IMR-90 (cell line): ENCODE data around the gene OR7D4. TPM values are rescaled to one million over a fixed set of nuclear protein-coding genes. Genes with fewer than 3 reads are reported as not detected.

Source experiments
- ATAC-seq: fragments of 200-7000 bp; cut with Tn5 transposase; 2 replicates; pipeline ENCODE4 v1.9.1; 2020; ENCODE audit warnings: low read depth, mild to moderate bottlenecking, moderate library complexity
- BruUV-seq: library from RNA; stranded (reverse); fragments of 400-500 nt; replicated peaks from 2 replicates; lab custom pipeline; 2021; lab: Mats Ljungman, UMichigan
- CTCF ChIA-PET: fragments of 300-600 bp; formaldehyde crosslinking; extraction: SDS; loops from one replicate; lab custom pipeline; 2021; ENCODE audit warnings: antibody characterized with exemption; lab: Yijun Ruan, JAX
- POLR2A ChIA-PET: fragments of 300-600 bp; sonication (Branson Sonifier 250); formaldehyde crosslinking; loops from one replicate; lab custom pipeline; 2022; ENCODE audit warnings: antibody characterized with exemption; ENCODE audit not compliant: unreplicated experiment; lab: Charles Lee
- DNase-seq: peaks from one replicate; pipeline ENCODE4 v3.0.0; 2013
- H2AFZ ChIP-seq: replicated peaks from 2 replicates; pipeline ENCODE3; 2013; ENCODE audit warnings: low read length, mild to moderate bottlenecking; ENCODE audit not compliant: poor library complexity
- H2AK5ac ChIP-seq: 2 replicates; pipeline ENCODE4 v1.6.1; 2013; ENCODE audit warnings: low read depth, low read length, inconsistent platforms
- H2AK9ac ChIP-seq: replicated peaks from 2 replicates; pipeline ENCODE3; 2013; ENCODE audit warnings: mild to moderate bottlenecking, low read depth, low read length, moderate library complexity; ENCODE audit not compliant: poor library complexity
- H2BK120ac ChIP-seq: 2 replicates; pipeline ENCODE4 v1.6.1; 2013; ENCODE audit warnings: low read depth, low read length, inconsistent platforms
- H2BK15ac ChIP-seq: 3 replicates; pipeline ENCODE4 v1.6.1; 2013; ENCODE audit warnings: low read depth, low read length, inconsistent platforms
- H2BK20ac ChIP-seq: 2 replicates; pipeline ENCODE4 v1.6.1; 2013; ENCODE audit warnings: low read depth, mild to moderate bottlenecking, inconsistent platforms, low read length, moderate library complexity
- H2BK5ac ChIP-seq: 2 replicates; pipeline ENCODE4 v1.6.1; 2013; ENCODE audit warnings: mild to moderate bottlenecking, low read depth, low read length, inconsistent platforms; ENCODE audit not compliant: poor library complexity, severe bottlenecking
- H3K14ac ChIP-seq: replicated peaks from 2 replicates; pipeline ENCODE4 v1.6.1; 2013; ENCODE audit warnings: low read depth, low read length, inconsistent platforms
- H3K18ac ChIP-seq: 2 replicates; pipeline ENCODE4 v1.6.1; 2013; ENCODE audit warnings: low read depth, low read length, control low read depth
- H3K23ac ChIP-seq: 2 replicates; pipeline ENCODE4 v1.6.1; 2013; ENCODE audit warnings: low read depth, low read length, inconsistent platforms
- H3K27ac ChIP-seq: 2 replicates; pipeline ENCODE4 v1.5.1; 2013; ENCODE audit warnings: mild to moderate bottlenecking, control low read depth, low read length; ENCODE audit not compliant: insufficient read depth
- H3K27me3 ChIP-seq: 2 replicates; pipeline ENCODE4 v1.6.1; 2013; ENCODE audit warnings: low read length; ENCODE audit not compliant: control insufficient read depth, insufficient read depth
- H3K36me3 ChIP-seq: 2 replicates; pipeline ENCODE4 v1.6.1; 2013; ENCODE audit warnings: low read length, mixed read lengths; ENCODE audit not compliant: control insufficient read depth, insufficient read depth
- H3K4ac ChIP-seq: 2 replicates; pipeline ENCODE4 v1.6.1; 2013; ENCODE audit warnings: low read depth, low read length, inconsistent platforms
- H3K4me1 ChIP-seq: 2 replicates; pipeline ENCODE4 v1.6.1; 2013; ENCODE audit warnings: low read length, mixed read lengths; ENCODE audit not compliant: control insufficient read depth, insufficient read depth
- H3K4me2 ChIP-seq: 2 replicates; pipeline ENCODE4 v1.6.1; 2013; ENCODE audit warnings: low read depth, mild to moderate bottlenecking, control low read depth, low read length, moderate library complexity
- H3K4me3 ChIP-seq: 2 replicates; pipeline ENCODE4 v1.5.1; 2013; ENCODE audit warnings: low read depth, mild to moderate bottlenecking, control low read depth, low read length, moderate library complexity; ENCODE audit not compliant: insufficient read depth
- H3K56ac ChIP-seq: 2 replicates; pipeline ENCODE4 v1.6.1; 2013; ENCODE audit warnings: low read length, inconsistent platforms; ENCODE audit not compliant: insufficient read depth; ENCODE audit errors: extremely low read depth
- H3K79me1 ChIP-seq, 2 experiments: 2 replicates each; pipeline ENCODE4 v1.6.1; 2013; ENCODE audit warnings: low read length in 2 of 2, inconsistent platforms in 1 of 2, low read depth in 1 of 2
- H3K9ac ChIP-seq: 2 replicates; pipeline ENCODE4 v1.6.1; 2013; ENCODE audit warnings: low read depth, low read length, control low read depth
- H3K9me1 ChIP-seq: 2 replicates; pipeline ENCODE4 v1.6.1; 2013; ENCODE audit warnings: low read length, inconsistent platforms; ENCODE audit not compliant: insufficient read depth
- H3K9me3 ChIP-seq: 2 replicates; pipeline ENCODE4 v1.6.1; 2013; ENCODE audit warnings: low read length; ENCODE audit not compliant: control insufficient read depth, insufficient read depth
- H4K20me1 ChIP-seq: 2 replicates; pipeline ENCODE4 v1.6.1; 2013; ENCODE audit warnings: low read length, inconsistent platforms; ENCODE audit not compliant: insufficient read depth
- H4K5ac ChIP-seq: 2 replicates; pipeline ENCODE4 v1.6.1; 2013; ENCODE audit warnings: mild to moderate bottlenecking, low read depth, low read length, control low read depth
- H4K8ac ChIP-seq, 2 experiments: 2 replicates each; pipeline ENCODE4 v1.6.1; 2013; ENCODE audit warnings: low read depth in 2 of 2, low read length in 2 of 2, control low read depth in 1 of 2, inconsistent platforms in 1 of 2
- H4K91ac ChIP-seq: 2 replicates; pipeline ENCODE4 v1.6.1; 2013; ENCODE audit warnings: low read depth, low read length, inconsistent platforms; ENCODE audit not compliant: insufficient read depth
- BHLHE40 ChIP-seq: fragments of 150-350 bp; IDR thresholded peaks from 2 replicates; pipeline ENCODE4 v1.6.1; 2016; ENCODE audit warnings: mild to moderate bottlenecking, low read depth, low read length
- CEBPB ChIP-seq: IDR thresholded peaks from 2 replicates; pipeline ENCODE4 v1.6.1; 2012; ENCODE audit warnings: low read depth, low read length, improper control_type of control experiment
- CHD1 ChIP-seq: IDR thresholded peaks from 2 replicates; pipeline ENCODE4 v1.6.1; 2012; ENCODE audit warnings: low read depth, low read length, improper control_type of control experiment
- CTCF ChIP-seq: conservative IDR thresholded peaks from 2 replicates; pipeline ENCODE4 v1.5.1; 2012; ENCODE audit warnings: mild to moderate bottlenecking, low read depth, low read length, improper control_type of control experiment
- ELK1 ChIP-seq: fragments of 150-350 bp; IDR thresholded peaks from 2 replicates; pipeline ENCODE4 v1.6.1; 2016; ENCODE audit warnings: low read depth, mild to moderate bottlenecking, low read length, moderate library complexity, borderline replicate concordance
- FOS ChIP-seq: fragments of 150-350 bp; IDR thresholded peaks from 2 replicates; pipeline ENCODE4 v1.6.1; 2016; ENCODE audit warnings: low read depth, low read length
- MAZ ChIP-seq: IDR thresholded peaks from 2 replicates; pipeline ENCODE4 v1.6.1; 2012; ENCODE audit warnings: low read depth, mild to moderate bottlenecking, low read length, improper control_type of control experiment, moderate library complexity, borderline replicate concordance
- MXI1 ChIP-seq: IDR thresholded peaks from 2 replicates; pipeline ENCODE4 v1.6.1; 2012; ENCODE audit warnings: low read depth, mild to moderate bottlenecking, low read length, moderate library complexity, borderline replicate concordance
- NFE2L2 ChIP-seq: fragments of 150-350 bp; IDR thresholded peaks from 2 replicates; pipeline ENCODE4 v1.6.1; 2016; ENCODE audit warnings: low read depth, mild to moderate bottlenecking, low read length
- POLR2A ChIP-seq: IDR thresholded peaks from 2 replicates; pipeline ENCODE4 v1.6.1; 2012; ENCODE audit warnings: mild to moderate bottlenecking, low read depth, low read length
- RAD21 ChIP-seq: IDR thresholded peaks from 2 replicates; pipeline ENCODE4 v1.6.1; 2012; ENCODE audit warnings: low read length, improper control_type of control experiment
- RCOR1 ChIP-seq: IDR thresholded peaks from 2 replicates; pipeline ENCODE4 v1.6.1; 2012; ENCODE audit warnings: mild to moderate bottlenecking, low read length, improper control_type of control experiment; ENCODE audit not compliant: insufficient replicate concordance
- SMC3 ChIP-seq: fragments of 150-350 bp; IDR thresholded peaks from 2 replicates; pipeline ENCODE4 v1.6.1; 2016; ENCODE audit warnings: low read depth, mild to moderate bottlenecking, antibody characterized with exemption, low read length, moderate library complexity
- USF2 ChIP-seq: fragments of 150-350 bp; IDR thresholded peaks from 2 replicates; pipeline ENCODE4 v1.6.1; 2017; ENCODE audit warnings: mild to moderate bottlenecking, antibody characterized with exemption, low read length, low read depth
- WGBS, 2 experiments: methylation state at CpG; one replicate each; pipeline versions ENCODE4 v1.1.5 to v1.1.7; 2013; ENCODE audit warnings: missing lambda C conversion rate in 2 of 2; ENCODE audit not compliant: insufficient read length in 1 of 2; ENCODE audit errors: extremely low coverage in 2 of 2; 5-methylcytosine and 5-hydroxymethylcytosine counted together
- dilution Hi-C: fragments of 300-500 bp; cut with HindIII; formaldehyde crosslinking; loops from one replicate; pipeline ENCODE4 v1.14.3; 2018; ENCODE audit warnings: low sequenced_read_pairs; ENCODE audit not compliant: unreplicated experiment
- in situ Hi-C: fragments of 300-500 bp; cut with MboI; formaldehyde crosslinking; loops from 3 replicates; pipeline ENCODE4 v1.14.3; 2019; ENCODE audit warnings: low sequenced_read_pairs, inconsistent platforms, mixed read lengths
- intact Hi-C: fragments of 100-400 bp; cut with micrococcal nuclease; formaldehyde crosslinking; loops from 2 replicates; pipeline ENCODE4 v1.10.0; 2022
- polyA plus RNA-seq, 3 experiments: library from polyadenylated mRNA; depleted of rRNA; stranded (reverse); fragments of >200 nt; gene quantifications; 2 replicates each; pipeline ENCODE4 v1.2.3, GENCODE V29; 2012; ENCODE audit warnings: low replicate concordance in 1 of 3
- total RNA-seq: library from RNA; depleted of rRNA; stranded (reverse); fragments of >200 nt; gene quantifications from 2 replicates; pipeline ENCODE4 v1.2.3, GENCODE V29; 2012

Gene OR7D4
- total and polyA plus RNA-seq, 2 of the 4 experiments (the other 2 are of a cell fraction): not detected

GRCh38 chr19:9187191-9187590, 32.2 kb downstream of the OR7D4 start:
- Histone ChIP-seq H3K9me1 (no peaks in the 10 kb centered on the region), H3K4ac (no peak overlapping the region), H3K23ac (no peak overlapping the region), H4K20me1 (no peaks in the 10 kb centered on the region), H2BK120ac (no peak overlapping the region), H3K4me3 (no peak overlapping the region), H3K27me3 (no peaks in the 10 kb centered on the region), H3K36me3 (no peaks in the 10 kb centered on the region), H2AK5ac (no peak overlapping the region), H2AK9ac (no peak overlapping the region), H2BK5ac (no peak overlapping the region), H3K4me2 (no peak overlapping the region), H4K91ac (no peak overlapping the region), H2AFZ (no peak overlapping the region), H3K14ac (no peak overlapping the region), H2BK15ac (no peak overlapping the region), H3K9ac (no peak overlapping the region), H4K5ac (no peak overlapping the region), H3K9me3 (peaks cover 6% of the 10 kb centered on the region; the same call in 1 of the 2 replicates), H2BK20ac (no peak overlapping the region), H3K27ac (no peak overlapping the region), H3K4me1 (no peaks in the 10 kb centered on the region), H3K79me1 (no peaks in the 10 kb centered on the region), H3K56ac (no peak overlapping the region), H4K8ac (no peak overlapping the region), H3K18ac (no peak overlapping the region)
- in situ Hi-C loops: no loop called here
- ChIA-PET CTCF (no interaction called here), POLR2A (no interaction called here)
- DNase-seq (no peak), ATAC-seq (no peak)
- intact Hi-C loops: no loop called here
- WGBS, 2 experiments: 33% methylated on average over 3 of the region's 6 CpGs; no CpG with 5 or more reads in 1 of the 2 experiments
- TF ChIP-seq SMC3 (no peak), RAD21 (no peak), RCOR1 (no peak), BHLHE40 (no peak), FOS (no peak), CTCF (no peak), ELK1 (no peak), USF2 (no peak), CEBPB (no peak), MXI1 (no peak), MAZ (no peak), NFE2L2 (no peak), CHD1 (no peak), POLR2A (no peak)
- dilution Hi-C loops: no loop called here
- no TSS peak for BruUV-seq
